ENCODE measurements around the gene CARS2. TPM values are rescaled to one million over a fixed set of nuclear protein-coding genes. Genes with fewer than 3 reads are reported as not detected.
A peak's percentile ranks its signal among the peaks of the same experiment; 100 is the strongest.

Gene CARS2
- polyA plus RNA-seq, 2 of the 4 experiments (the other 2 are of a cell fraction): 31.5 to 41.4 TPM

GRCh38 chr13:110714797-110715394 lies 9.0 kb upstream of the CARS2 start:
- TF ChIP-seq, protein P1, sequence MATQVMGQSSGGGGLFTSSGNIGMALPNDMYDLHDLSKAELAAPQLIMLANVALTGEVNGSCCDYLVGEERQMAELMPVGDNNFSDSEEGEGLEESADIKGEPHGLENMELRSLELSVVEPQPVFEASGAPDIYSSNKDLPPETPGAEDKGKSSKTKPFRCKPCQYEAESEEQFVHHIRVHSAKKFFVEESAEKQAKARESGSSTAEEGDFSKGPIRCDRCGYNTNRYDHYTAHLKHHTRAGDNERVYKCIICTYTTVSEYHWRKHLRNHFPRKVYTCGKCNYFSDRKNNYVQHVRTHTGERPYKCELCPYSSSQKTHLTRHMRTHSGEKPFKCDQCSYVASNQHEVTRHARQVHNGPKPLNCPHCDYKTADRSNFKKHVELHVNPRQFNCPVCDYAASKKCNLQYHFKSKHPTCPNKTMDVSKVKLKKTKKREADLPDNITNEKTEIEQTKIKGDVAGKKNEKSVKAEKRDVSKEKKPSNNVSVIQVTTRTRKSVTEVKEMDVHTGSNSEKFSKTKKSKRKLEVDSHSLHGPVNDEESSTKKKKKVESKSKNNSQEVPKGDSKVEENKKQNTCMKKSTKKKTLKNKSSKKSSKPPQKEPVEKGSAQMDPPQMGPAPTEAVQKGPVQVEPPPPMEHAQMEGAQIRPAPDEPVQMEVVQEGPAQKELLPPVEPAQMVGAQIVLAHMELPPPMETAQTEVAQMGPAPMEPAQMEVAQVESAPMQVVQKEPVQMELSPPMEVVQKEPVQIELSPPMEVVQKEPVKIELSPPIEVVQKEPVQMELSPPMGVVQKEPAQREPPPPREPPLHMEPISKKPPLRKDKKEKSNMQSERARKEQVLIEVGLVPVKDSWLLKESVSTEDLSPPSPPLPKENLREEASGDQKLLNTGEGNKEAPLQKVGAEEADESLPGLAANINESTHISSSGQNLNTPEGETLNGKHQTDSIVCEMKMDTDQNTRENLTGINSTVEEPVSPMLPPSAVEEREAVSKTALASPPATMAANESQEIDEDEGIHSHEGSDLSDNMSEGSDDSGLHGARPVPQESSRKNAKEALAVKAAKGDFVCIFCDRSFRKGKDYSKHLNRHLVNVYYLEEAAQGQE (IDR thresholded peaks at IDR 0.05): peak; percentile 58; the same call in 1 of the 2 replicates
- no peak for TF ChIP-seq TP53 (CRISPR knock-in tag; IDR thresholded peaks at IDR 0.05)
- TF ChIP-seq TFCP2L1 (CRISPR knock-in tag; IDR thresholded peaks at IDR 0.05): peak; percentile 75; the same call in 1 of the 2 replicates
- TF ChIP-seq RARB (CRISPR knock-in tag; IDR thresholded peaks at IDR 0.05): peak; percentile 56; the same call in 1 of the 2 replicates
- TF ChIP-seq, protein P2, sequence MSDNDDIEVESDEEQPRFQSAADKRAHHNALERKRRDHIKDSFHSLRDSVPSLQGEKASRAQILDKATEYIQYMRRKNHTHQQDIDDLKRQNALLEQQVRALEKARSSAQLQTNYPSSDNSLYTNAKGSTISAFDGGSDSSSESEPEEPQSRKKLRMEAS (IDR thresholded peaks at IDR 0.05): no peak
- TF ChIP-seq BCL3 (IDR thresholded peaks at IDR 0.05): peak; percentile 98
- TF ChIP-seq JUN (IDR thresholded peaks at IDR 0.05): peak; percentile 36 to 91; a peak in 4 of 5 replicates
- TF ChIP-seq, protein P3, sequence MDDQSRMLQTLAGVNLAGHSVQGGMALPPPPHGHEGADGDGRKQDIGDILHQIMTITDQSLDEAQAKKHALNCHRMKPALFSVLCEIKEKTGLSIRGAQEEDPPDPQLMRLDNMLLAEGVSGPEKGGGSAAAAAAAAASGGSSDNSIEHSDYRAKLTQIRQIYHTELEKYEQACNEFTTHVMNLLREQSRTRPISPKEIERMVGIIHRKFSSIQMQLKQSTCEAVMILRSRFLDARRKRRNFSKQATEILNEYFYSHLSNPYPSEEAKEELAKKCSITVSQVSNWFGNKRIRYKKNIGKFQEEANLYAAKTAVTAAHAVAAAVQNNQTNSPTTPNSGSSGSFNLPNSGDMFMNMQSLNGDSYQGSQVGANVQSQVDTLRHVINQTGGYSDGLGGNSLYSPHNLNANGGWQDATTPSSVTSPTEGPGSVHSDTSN (IDR thresholded peaks at IDR 0.05): peak; percentile 59
- peak; percentile 99 for TF ChIP-seq POLR2A (IDR thresholded peaks at IDR 0.05; ENCODE audit: low read length)
- no peak for TF ChIP-seq E2F6 (IDR thresholded peaks at IDR 0.05; ENCODE audit: borderline replicate concordance, low read depth)
- TF ChIP-seq PHF8 (IDR thresholded peaks at IDR 0.05; ENCODE audit: borderline replicate concordance, low read depth): peak; percentile 77; the same call in 1 of the 2 replicates
- no peak for TF ChIP-seq HOXA7 (CRISPR knock-in tag; IDR thresholded peaks at IDR 0.05)
- peak; percentile 13 for TF ChIP-seq ZFP36 (IDR thresholded peaks at IDR 0.05; ENCODE audit: borderline replicate concordance, partially characterized antibody)
- no peak for FAIRE-seq
- no peak for DNase-seq (ENCODE audit: low read depth in 1 of 2, low spot score in 1 of 2)
- ChIA-PET POLR2A (interaction anchor here (0.6 to 1.5 kb wide), 24 partner anchors 9 to 406 kb away, joined by 3 to 25 read pairs (median 4); partner anchors contain the start of genes ANKRD10, CARS2 and NAXD), CTCF (interaction anchor here (0.6 to 1.0 kb wide), 2 partner anchors 11 to 245 kb away, joined by 3 read pairs; no protein-coding TSS in a partner anchor)
- 1% methylated on average over 15 of the region's 49 CpGs for WGBS (ENCODE audit: missing lambda C conversion rate)
- Histone ChIP-seq H3K27ac (peak overlapping the region; percentile 94 to 98), H3K9me3 (no peaks in the 10 kb centered on the region), H3K4me3 (peak overlapping the region; percentile 93), H3K4me2 (peak overlapping the region; percentile 82), H3K4me1 (peaks cover 18% of the 10 kb centered on the region; the same call in 2 of the 3 replicates)
- peak; percentile 3; a peak in 5 of 6 replicates for ATAC-seq

DNA sequence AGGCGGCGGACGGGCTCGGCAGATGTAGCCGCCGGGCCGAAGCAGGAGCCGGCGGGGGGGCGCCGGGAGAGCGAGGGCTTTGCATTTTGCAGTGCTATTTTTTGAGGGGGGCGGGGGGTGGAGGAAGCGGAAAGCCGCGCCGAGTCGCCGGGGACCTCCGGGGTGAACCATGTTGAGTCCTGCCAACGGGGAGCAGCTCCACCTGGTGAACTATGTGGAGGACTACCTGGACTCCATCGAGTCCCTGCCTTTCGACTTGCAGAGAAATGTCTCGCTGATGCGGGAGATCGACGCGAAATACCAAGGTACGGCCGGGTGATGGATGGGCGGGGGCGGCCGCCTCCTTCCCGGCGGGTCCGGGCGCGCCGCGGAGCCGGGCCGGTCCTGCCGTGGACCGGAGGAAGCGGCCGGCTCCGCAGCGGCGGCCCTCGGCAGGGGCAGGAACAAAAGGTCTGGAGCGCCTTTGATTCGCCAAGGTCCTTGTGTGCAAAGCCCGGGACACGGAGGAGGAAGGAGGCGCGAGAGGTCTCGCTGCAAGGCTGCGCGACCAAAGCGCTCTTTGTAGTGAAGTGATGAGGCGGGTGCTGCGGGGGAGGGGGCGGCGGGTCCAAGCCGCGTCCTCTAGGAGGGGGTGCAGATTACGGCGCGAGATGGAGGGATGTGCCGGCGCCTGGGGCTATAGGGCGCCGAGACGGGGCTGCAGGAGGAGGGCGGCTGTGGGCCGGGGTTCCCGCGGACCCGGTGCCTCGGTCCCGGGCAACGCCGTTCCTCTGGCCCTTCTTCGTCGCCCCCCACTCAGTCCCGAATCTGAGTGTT lies 8.3 kb upstream of the CARS2 start:
- 0% methylated on average over 3 of the region's 86 CpGs for WGBS (ENCODE audit: missing lambda C conversion rate)
- no peak for TF ChIP-seq MYC (IDR thresholded peaks at IDR 0.05; ENCODE audit: borderline replicate concordance, low read length)
- TF ChIP-seq, protein P4, sequence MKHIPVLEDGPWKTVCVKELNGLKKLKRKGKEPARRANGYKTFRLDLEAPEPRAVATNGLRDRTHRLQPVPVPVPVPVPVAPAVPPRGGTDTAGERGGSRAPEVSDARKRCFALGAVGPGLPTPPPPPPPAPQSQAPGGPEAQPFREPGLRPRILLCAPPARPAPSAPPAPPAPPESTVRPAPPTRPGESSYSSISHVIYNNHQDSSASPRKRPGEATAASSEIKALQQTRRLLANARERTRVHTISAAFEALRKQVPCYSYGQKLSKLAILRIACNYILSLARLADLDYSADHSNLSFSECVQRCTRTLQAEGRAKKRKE (CRISPR knock-in tag; IDR thresholded peaks at IDR 0.05; ENCODE audit: low read depth): no peak
- no peak for TF ChIP-seq CBX2 (IDR thresholded peaks at IDR 0.05; ENCODE audit: borderline replicate concordance, low read depth)
- TF ChIP-seq FOXS1 (CRISPR knock-in tag; IDR thresholded peaks at IDR 0.05): no peak
- TF ChIP-seq NR3C1 (IDR thresholded peaks at IDR 0.05): no peak
- no peak for TF ChIP-seq ZNF302 (CRISPR knock-in tag; IDR thresholded peaks at IDR 0.05)
- TF ChIP-seq SREBF2 (IDR thresholded peaks at IDR 0.05): no peak
- no peak for TF ChIP-seq BCL3 (IDR thresholded peaks at IDR 0.05)
- no peak for TF ChIP-seq HDAC2 (IDR thresholded peaks at IDR 0.05)
- TF ChIP-seq HOXA7 (CRISPR knock-in tag; IDR thresholded peaks at IDR 0.05): no peak
- no peak for TF ChIP-seq POLR2AphosphoS2 (conservative IDR thresholded peaks at IDR 0.05; ENCODE audit: low read length)
- TF ChIP-seq ZFP36 (IDR thresholded peaks at IDR 0.05; ENCODE audit: borderline replicate concordance, partially characterized antibody): no peak
- TF ChIP-seq MAZ (IDR thresholded peaks at IDR 0.05; ENCODE audit: borderline replicate concordance, low read depth, low read length): no peak
- no peak for TF ChIP-seq FOSB (CRISPR knock-in tag; IDR thresholded peaks at IDR 0.05)
- FAIRE-seq (no peak), DNase-seq (ENCODE audit: low read depth in 1 of 2, low spot score in 1 of 2) (peak in 1 of 2 experiments; percentile 34), ATAC-seq (no peak)
- ChIA-PET POLR2A (interaction anchor here (1.5 kb wide), 2 partner anchors 27 to 156 kb away, joined by 7 to 14 read pairs; no protein-coding TSS in a partner anchor), CTCF (no interaction called here)
- H3K4me3 ChIP-seq: peak overlapping the region; percentile 93
- peaks cover 18% of the 10 kb centered on the region; the same call in 2 of the 3 replicates for H3K4me1 ChIP-seq
- H3K27ac ChIP-seq: peak overlapping the region; percentile 94 to 98
- H3K4me2 ChIP-seq: peak overlapping the region; percentile 82
- H3K9me3 ChIP-seq: no peaks in the 10 kb centered on the region
